Measurements from ENCODE around the gene SLC7A9.
"Not testable (repeated sequence)": the region's sequence is repeated elsewhere in the genome, so short reads cannot be mapped to it uniquely, and the experiment has no call there.

The SLC7A9 gene

GRCh38 chr19:32824191-32824751, 45.3 kb downstream of the SLC7A9 start:
- DNase-seq, result no peak

- DNase-seq, result no peak
These were observed 45.8 kb downstream of the SLC7A9 start for GRCh38 chr19:32823747-32824102.

GRCh38 chr19:32822916-32823746, 46.4 kb downstream of the SLC7A9 start:
- DNase-seq, result no peak

- no peak for DNase-seq
These were observed 49.9 kb downstream of the SLC7A9 start for GRCh38 chr19:32819419-32820400.

- no peak for DNase-seq
These were observed 51.0 kb downstream of the SLC7A9 start for GRCh38 chr19:32818536-32818935.

- no peak for DNase-seq
These were observed 51.7 kb downstream of the SLC7A9 start for GRCh38 chr19:32817569-32818476.

- DNase-seq, result no peak
These were observed 52.9 kb downstream of the SLC7A9 start for GRCh38 chr19:32816555-32817099.

GRCh38 chr19:32814624-32815023, 54.9 kb downstream of the SLC7A9 start:
- DNase-seq, result no peak

- DNase-seq, result no peak
These were observed 55.6 kb downstream of the SLC7A9 start for GRCh38 chr19:32813862-32814425.

GRCh38 chr19:32812571-32812970, 57.0 kb downstream of the SLC7A9 start:
- DNase-seq, result no peak

- no peak for DNase-seq
These were observed 57.5 kb downstream of the SLC7A9 start for GRCh38 chr19:32812036-32812435.

GRCh38 chr19:32811151-32811550, 58.4 kb downstream of the SLC7A9 start:
- no peak for DNase-seq

GRCh38 chr19:32810452-32810851, 59.1 kb downstream of the SLC7A9 start:
- DNase-seq, result no peak

- no peak for DNase-seq
These were observed 59.8 kb downstream of the SLC7A9 start for GRCh38 chr19:32809754-32810153.

- no peak for DNase-seq
These were observed 60.3 kb downstream of the SLC7A9 start for GRCh38 chr19:32809254-32809653.

- DNase-seq, result no peak
These were observed 61.3 kb downstream of the SLC7A9 start for GRCh38 chr19:32808236-32808635.

GRCh38 chr19:32802840-32803239, 66.7 kb downstream of the SLC7A9 start:
- no peak for DNase-seq

GRCh38 chr19:32800754-32801153, 68.8 kb downstream of the SLC7A9 start:
- no peak for DNase-seq

- DNase-seq, result no peak
These were observed 69.4 kb downstream of the SLC7A9 start for GRCh38 chr19:32800191-32800590.

- no peak for DNase-seq
These were observed 71.4 kb downstream of the SLC7A9 start for GRCh38 chr19:32798201-32798600.

- DNase-seq, result no peak
These were observed 80.1 kb downstream of the SLC7A9 start for GRCh38 chr19:32789429-32789828.

GRCh38 chr19:32787895-32788294, 81.7 kb downstream of the SLC7A9 start:
- not testable (repeated sequence) for DNase-seq

All from NCI-H526 treated with DMSO at 0.1 percent for 48 hours (cell line).